Mucosa of descending colon (tissue), 3 donors: ENCODE data around the gene GSK3A. TPM values are rescaled to one million over a fixed set of nuclear protein-coding genes. Genes with fewer than 3 reads are reported as not detected.

Experiments
- ATAC-seq: fragments of 200-7000 bp; cut with Tn5 transposase; one replicate; pipeline ENCODE4 v1.9.1; 2020; ENCODE audit warnings: mild to moderate bottlenecking, moderate library complexity
- DNase-seq, 3 donors: peaks; one replicate each; pipeline ENCODE4 v3.0.0-alpha.2; 2020
- H3K36me3 ChIP-seq: fragments of 200-600 bp; one replicate; pipeline ENCODE4 v1.8.0; 2021; ENCODE audit warnings: low read depth, mild to moderate bottlenecking
- H3K4me1 ChIP-seq: fragments of 200-600 bp; one replicate; pipeline ENCODE4 v1.8.0; 2021; ENCODE audit warnings: low read depth, mild to moderate bottlenecking
- H3K4me3 ChIP-seq: fragments of 200-600 bp; one replicate; pipeline ENCODE4 v1.8.0; 2021; ENCODE audit warnings: mild to moderate bottlenecking
- H3K9me3 ChIP-seq: fragments of 200-600 bp; one replicate; pipeline ENCODE4 v1.8.0; 2021; ENCODE audit warnings: mild to moderate bottlenecking
- CTCF ChIP-seq: fragments of 200-600 bp; IDR thresholded peaks from one replicate; pipeline ENCODE4 v1.8.0; 2022; ENCODE audit warnings: antibody characterized with exemption, mild to moderate bottlenecking
- intact Hi-C, 2 donors: fragments of 100-400 bp; cut with DNase I in 1 of 2; cut with micrococcal nuclease in 1 of 2; formaldehyde crosslinking; loops; one replicate each; pipeline versions ENCODE4 v1.11.0 to v1.11.1; 2022; cut with DNase I, micrococcal nuclease
- total RNA-seq, 3 donors: library from RNA; stranded (reverse); fragmentation: NEBNext Ultra II Directional in 2 of 3; extraction: Animal tissue kit (Norgen Biotek cat#: 25700) in 2 of 3; gene quantifications; one replicate each; pipeline versions ENCODE4 v1.2.1 to v1.2.4, GENCODE V29; 2021 to 2023
- donor health status: DM: no; HTN: no; CAD: no; lungs with moderate emphysema.
- donor health status: DM: no; HTN: no; CAD: no.
- donor health status: DM: no; HTN: yes; CAD: no.

The GSK3A gene
- total RNA-seq, 3 donors from 2014 or later: 41.8 to 52.0 (median 46.9) TPM

- ATAC-seq (no peak), DNase-seq (no peak)
- Histone ChIP-seq H3K36me3 (peaks cover 9% of the 10 kb centered on the region), H3K4me1 (peaks cover 22% of the 10 kb centered on the region), H3K4me3 (no peak overlapping the region), H3K9me3 (no peaks in the 10 kb centered on the region)
- intact Hi-C loops: no loop called here
- no peak for TF ChIP-seq CTCF
These were observed 42.2 kb downstream of the GSK3A start for GRCh38 chr19:42200116-42200715.

GRCh38 chr19:42199440-42200115 is 42.8 kb downstream of the GSK3A start:
- DNase-seq (peak; percentile 44 to 87 (median 64)), ATAC-seq (peak; percentile 54)
- intact Hi-C loops: no loop called here
- TF ChIP-seq CTCF: no peak
- no peak overlapping the region for H3K4me3 ChIP-seq
- H3K36me3 ChIP-seq: peaks cover 9% of the 10 kb centered on the region
- H3K9me3 ChIP-seq: no peaks in the 10 kb centered on the region
- peaks cover 22% of the 10 kb centered on the region for H3K4me1 ChIP-seq

GRCh38 chr19:42198676-42199439 is 43.5 kb downstream of the GSK3A start:
- TF ChIP-seq CTCF: no peak
- intact Hi-C loops: no loop called here
- Histone ChIP-seq H3K9me3 (no peaks in the 10 kb centered on the region), H3K4me3 (no peak overlapping the region), H3K36me3 (peaks cover 7% of the 10 kb centered on the region), H3K4me1 (peaks cover 22% of the 10 kb centered on the region)
- ATAC-seq (peak; percentile 72), DNase-seq (peak; percentile 65 to 84 (median 68))

GRCh38 chr19:42197375-42197817 is 45.0 kb downstream of the GSK3A start:
- H3K36me3 ChIP-seq: peaks cover 4% of the 10 kb centered on the region
- H3K4me1 ChIP-seq: peaks cover 32% of the 10 kb centered on the region
- no peaks in the 10 kb centered on the region for H3K9me3 ChIP-seq
- no peak overlapping the region for H3K4me3 ChIP-seq
- DNase-seq: peak in 2 of 3 donors; percentile 42 to 49
- no peak for TF ChIP-seq CTCF
- peak; percentile 37 for ATAC-seq
- intact Hi-C loops: no loop called here

- intact Hi-C loops: no loop called here
- peaks cover 4% of the 10 kb centered on the region for H3K36me3 ChIP-seq
- ATAC-seq: no peak
These were observed 46.1 kb downstream of the GSK3A start for GRCh38 chr19:42196011-42197001.

More at GRCh38 chr19:42196011-42197001, 46.1 kb downstream of the GSK3A start:
- Histone ChIP-seq H3K4me1 (peaks cover 36% of the 10 kb centered on the region), H3K4me3 (no peak overlapping the region), H3K9me3 (no peaks in the 10 kb centered on the region)
- DNase-seq: peak in 1 of 3 donors; percentile 64
- no peak for TF ChIP-seq CTCF
